Endodermal cell (in vitro differentiated cells): ENCODE measurements around the gene SCAF8. TPM values are rescaled to one million over a fixed set of nuclear protein-coding genes. Genes with fewer than 3 reads are reported as not detected.
"Not testable (repeated sequence)": the region's sequence is repeated elsewhere in the genome, so short reads cannot be mapped to it uniquely, and the experiment has no call there.

Experiments used
- DNase-seq: peaks from one replicate; pipeline ENCODE4 v3.0.0-alpha.2; 2017
- H3K27ac ChIP-seq: 2 replicates; pipeline ENCODE4 v1.5.1; 2013; ENCODE audit warnings: mild to moderate bottlenecking, low read depth, low read length, moderate library complexity
- H3K27me3 ChIP-seq: 2 replicates; pipeline ENCODE4 v1.6.1; 2013; ENCODE audit warnings: mild to moderate bottlenecking, low read length, moderate library complexity; ENCODE audit not compliant: insufficient read depth, control insufficient read depth, poor library complexity, severe bottlenecking
- H3K36me3 ChIP-seq: 2 replicates; pipeline ENCODE4 v1.7.0; 2013; ENCODE audit warnings: mild to moderate bottlenecking, low read length, moderate library complexity; ENCODE audit not compliant: control insufficient read depth, insufficient read depth
- H3K4me1 ChIP-seq: one replicate; pipeline ENCODE4 v1.7.0; 2013; ENCODE audit warnings: low read length; ENCODE audit not compliant: control insufficient read depth, insufficient read depth
- H3K4me3 ChIP-seq: 2 replicates; pipeline ENCODE4 v1.5.1; 2013; ENCODE audit warnings: mild to moderate bottlenecking, low read length, moderate library complexity
- H3K9ac ChIP-seq: 2 replicates; pipeline ENCODE4 v1.6.1; 2013; ENCODE audit warnings: mild to moderate bottlenecking, low read length, moderate library complexity; ENCODE audit not compliant: poor library complexity, severe bottlenecking; ENCODE audit errors: extremely low read depth
- H3K9me3 ChIP-seq: 2 replicates; pipeline ENCODE4 v1.6.1; 2013; ENCODE audit warnings: mild to moderate bottlenecking, low read length, moderate library complexity; ENCODE audit not compliant: control insufficient read depth
- H3K27ac Mint-ChIP-seq: 2 replicates; pipeline ENCODE4 v1.8.0; 2020; ENCODE audit warnings: mixed read lengths
- H3K27me3 Mint-ChIP-seq: 2 replicates; pipeline ENCODE4 v1.8.0; 2021; ENCODE audit warnings: mild to moderate bottlenecking, mixed read lengths; ENCODE audit not compliant: insufficient read depth
- H3K36me3 Mint-ChIP-seq: 2 replicates; pipeline ENCODE4 v1.8.0; 2020; ENCODE audit warnings: low read depth, mixed read lengths
- H3K4me1 Mint-ChIP-seq: 2 replicates; pipeline ENCODE4 v1.8.0; 2020; ENCODE audit warnings: mixed read lengths
- H3K4me3 Mint-ChIP-seq: 2 replicates; pipeline ENCODE4 v1.8.0; 2020; ENCODE audit warnings: mild to moderate bottlenecking, moderate library complexity, mixed read lengths
- H3K9me3 Mint-ChIP-seq: 2 replicates; pipeline ENCODE4 v1.8.0; 2020; ENCODE audit warnings: mild to moderate bottlenecking, mixed read lengths
- CTCF ChIP-seq: fragments of 200-600 bp; sonication (generic); conservative IDR thresholded peaks from 2 replicates; pipeline ENCODE4 v1.5.0; 2021; ENCODE audit warnings: antibody characterized with exemption, mild to moderate bottlenecking
- WGBS, 2 experiments: methylation state at CpG; one replicate each; pipeline versions ENCODE4 v1.1.5 to v1.1.7; 2013; ENCODE audit warnings: missing lambda C conversion rate in 2 of 2, mixed read lengths in 1 of 2; ENCODE audit not compliant: insufficient coverage in 1 of 2, insufficient read length in 1 of 2; 5-methylcytosine and 5-hydroxymethylcytosine counted together
- total RNA-seq, 2 donors: library from RNA; stranded (reverse); fragmentation: NEBNext Ultra II Directional in 1 of 2; extraction: Animal tissue kit (Norgen Biotek cat#: 25700) in 1 of 2; gene quantifications; 2 replicates in 1 of 2; 3 replicates in 1 of 2; pipeline ENCODE4 v1.2.1, GENCODE V29; 2021

SCAF8 gene
- total RNA-seq, 2 donors from 2014 or later, result 49.7 to 56.2 TPM

GRCh38 chr6:154768280-154768679 lies 35.1 kb downstream of the SCAF8 start:
- H3K27ac ChIP-seq, result no peak overlapping the region
- H3K9me3 ChIP-seq, result no peaks in the 10 kb centered on the region
- H3K4me3 ChIP-seq, result no peak overlapping the region
- Mint-ChIP-seq H3K36me3 (peaks cover 15% of the 10 kb centered on the region), H3K4me1 (peaks cover 33% of the 10 kb centered on the region), H3K27ac (no peak overlapping the region), H3K4me3 (no peak overlapping the region), H3K9me3 (no peaks in the 10 kb centered on the region), H3K27me3 (no peaks in the 10 kb centered on the region)
- H3K4me1 ChIP-seq, result peaks cover 7% of the 10 kb centered on the region
- H3K36me3 ChIP-seq, result peaks cover 6% of the 10 kb centered on the region
- H3K27me3 ChIP-seq, result no peaks in the 10 kb centered on the region
- no peak for DNase-seq
- H3K9ac ChIP-seq, result no peak overlapping the region
- TF ChIP-seq CTCF, result no peak
- 100% methylated on average over 2 of the region's 3 CpGs; no CpG with 5 or more reads in 1 of the 2 experiments for WGBS, 2 experiments

DNA sequence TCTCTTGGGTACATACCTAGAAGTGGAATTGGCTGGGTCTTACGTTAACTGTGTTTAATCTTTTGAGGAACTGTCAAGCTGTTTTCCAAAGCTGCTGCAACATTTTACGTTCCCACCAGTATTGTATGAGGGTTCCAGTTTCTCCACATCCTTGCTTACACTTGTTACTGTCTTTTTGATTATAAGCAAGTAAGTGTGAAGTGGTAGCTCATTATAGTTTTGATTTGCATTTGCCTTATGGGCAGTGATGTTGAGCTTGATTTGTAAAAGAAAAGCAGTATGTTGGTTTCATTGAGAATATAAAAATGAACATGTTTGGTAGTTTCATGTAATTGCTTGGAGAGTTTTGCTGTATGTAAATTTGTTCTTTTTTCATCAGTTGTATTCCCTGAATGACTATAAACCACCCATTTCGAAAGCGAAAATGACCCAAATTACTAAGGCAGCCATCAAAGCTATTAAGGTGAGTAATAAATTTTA lies 40.4 kb downstream of the SCAF8 start:
- no peak for DNase-seq
- Histone ChIP-seq H3K36me3 (peaks cover 34% of the 10 kb centered on the region), H3K4me1 (no peaks in the 10 kb centered on the region), H3K9me3 (no peaks in the 10 kb centered on the region), H3K4me3 (no peak overlapping the region), H3K27me3 (no peaks in the 10 kb centered on the region), H3K27ac (no peak overlapping the region), H3K9ac (no peak overlapping the region)
- Mint-ChIP-seq H3K27me3 (no peaks in the 10 kb centered on the region), H3K4me1 (peaks cover 12% of the 10 kb centered on the region), H3K36me3 (peaks cover 29% of the 10 kb centered on the region), H3K27ac (no peak overlapping the region), H3K4me3 (no peak overlapping the region), H3K9me3 (no peaks in the 10 kb centered on the region)
- no peak for TF ChIP-seq CTCF
- 99% methylated on average over 2 of the region's 4 CpGs; no CpG with 5 or more reads in 1 of the 2 experiments for WGBS, 2 experiments

- H3K4me3 ChIP-seq, H3K27me3 Mint-ChIP-seq, H3K4me3 Mint-ChIP-seq, H3K27me3 ChIP-seq, H3K9me3 Mint-ChIP-seq, H3K4me1 ChIP-seq, H3K4me1 Mint-ChIP-seq, H3K27ac ChIP-seq, DNase-seq, H3K9me3 ChIP-seq, H3K27ac Mint-ChIP-seq, H3K9ac ChIP-seq: not testable (repeated sequence)
- peaks cover 70% of the 10 kb centered on the region for H3K36me3 ChIP-seq
- peaks cover 34% of the 10 kb centered on the region for H3K36me3 Mint-ChIP-seq
- 93 to 98% methylated on average over 4 to 5 of the region's 5 CpGs for WGBS, 2 experiments
These were observed 45.9 kb downstream of the SCAF8 start for GRCh38 chr6:154779157-154779556.

DNA sequence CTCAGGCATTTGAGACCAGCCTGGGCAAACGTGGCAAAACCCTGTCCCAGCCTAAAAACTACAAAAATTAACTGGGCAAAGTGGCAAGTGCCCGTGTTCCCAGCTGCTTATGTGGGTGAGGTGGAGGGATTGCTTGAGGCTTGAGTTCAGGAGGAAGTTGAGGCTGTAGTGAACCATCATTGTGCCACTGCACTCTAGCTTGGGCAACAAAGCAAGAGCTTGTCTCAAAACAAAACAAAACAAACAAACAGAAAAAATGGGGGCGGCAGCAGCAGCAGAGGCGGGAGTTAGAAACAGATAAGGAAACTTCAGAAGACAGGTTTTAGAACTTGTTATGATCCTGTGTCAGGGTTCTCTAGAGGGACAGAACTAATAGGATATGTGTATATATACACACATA lies 49.0 kb downstream of the SCAF8 start:
- Mint-ChIP-seq H3K9me3 (no peaks in the 10 kb centered on the region), H3K4me3 (no peak overlapping the region), H3K27me3 (no peaks in the 10 kb centered on the region), H3K36me3 (peaks cover 35% of the 10 kb centered on the region), H3K4me1 (peaks cover 6% of the 10 kb centered on the region), H3K27ac (no peak overlapping the region)
- Histone ChIP-seq H3K36me3 (peaks cover 61% of the 10 kb centered on the region), H3K27me3 (no peaks in the 10 kb centered on the region), H3K9me3 (no peaks in the 10 kb centered on the region), H3K27ac (no peak overlapping the region), H3K9ac (no peak overlapping the region), H3K4me1 (no peaks in the 10 kb centered on the region), H3K4me3 (no peak overlapping the region)
- TF ChIP-seq CTCF, result no peak
- DNase-seq, result no peak
- WGBS, 2 experiments, result 96% methylated on average over 4 of the region's 4 CpGs; no CpG with 5 or more reads in 1 of the 2 experiments
